GM18951 (cell line): ENCODE data around the gene ATG2A.
A peak's percentile ranks its signal among the peaks of the same experiment; 100 is the strongest.

Source experiments
- POLR2A ChIP-seq: IDR thresholded peaks from 4 replicates; pipeline ENCODE4 v1.6.1; 2011; ENCODE audit warnings: mild to moderate bottlenecking; ENCODE audit not compliant: insufficient read length, insufficient read depth; ENCODE audit errors: extremely low read depth
- in situ Hi-C: fragments of 300-500 bp; cut with MboI; formaldehyde crosslinking; loops from one replicate; pipeline ENCODE4 v1.12.0; 2022; ENCODE audit warnings: low sequenced_read_pairs, mixed read lengths, inconsistent platforms; ENCODE audit not compliant: unreplicated experiment

Gene ATG2A

DNA sequence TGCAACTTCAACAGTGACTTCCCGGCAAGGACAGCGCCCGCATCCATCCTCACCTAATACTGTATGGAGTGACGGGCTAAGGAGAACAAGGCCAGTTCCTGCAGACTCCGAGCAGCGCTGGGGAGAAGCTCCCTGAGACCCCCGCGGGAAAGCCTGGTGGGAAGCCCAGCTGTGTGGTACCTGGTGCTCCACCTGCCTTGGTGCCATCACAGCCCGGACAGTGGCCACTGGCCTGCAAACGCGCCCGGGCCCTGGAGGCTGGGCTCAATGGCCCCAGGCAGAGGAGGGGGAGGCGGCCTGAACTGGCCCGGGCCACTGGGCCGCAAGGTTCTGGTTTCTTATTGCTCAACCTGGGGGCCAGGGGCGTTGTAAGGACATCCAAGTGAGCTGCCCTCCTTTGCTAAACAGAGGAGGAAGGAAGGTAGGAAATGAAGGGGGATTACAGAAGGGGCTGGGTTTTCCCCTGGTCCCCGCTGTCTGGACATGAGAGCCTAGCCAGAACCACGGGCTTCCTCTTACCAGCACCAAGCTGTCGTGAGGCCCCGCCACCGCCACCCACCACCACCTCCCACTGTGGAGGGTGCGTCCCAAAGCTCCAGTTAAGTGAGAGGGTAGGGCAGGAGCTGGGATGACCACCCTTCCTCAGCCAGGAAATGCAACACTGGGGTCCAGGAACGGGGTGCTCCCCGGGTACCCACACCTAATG is 64.1 kb downstream of the ATG2A start:
- TF ChIP-seq POLR2A: no peak
- in situ Hi-C loops: no loop called here

DNA sequence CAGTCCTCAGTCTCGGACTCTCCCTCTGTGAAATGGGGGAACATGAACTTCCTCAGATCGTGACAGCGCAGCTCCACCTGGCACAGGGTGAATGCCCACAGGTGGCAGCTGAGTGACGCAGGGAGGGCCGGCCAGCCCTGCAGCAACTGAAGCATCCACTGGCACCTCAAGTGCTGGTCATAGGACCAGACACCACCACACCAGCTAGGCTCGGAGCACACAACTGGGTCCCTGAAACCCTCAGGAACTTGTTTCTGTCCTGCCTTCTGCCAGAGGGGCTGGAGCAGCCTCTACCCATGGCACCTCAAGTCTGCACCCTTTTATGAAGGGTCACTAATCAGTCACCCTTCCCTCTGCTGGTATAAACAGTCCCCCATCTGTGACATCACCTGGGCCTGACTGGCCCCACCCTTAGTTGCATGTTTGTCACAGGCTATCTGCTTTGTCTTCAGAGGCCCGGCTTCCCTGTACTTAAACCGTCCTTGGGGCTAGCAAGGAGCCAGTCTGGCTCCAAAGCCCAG is 65.1 kb downstream of the ATG2A start:
- in situ Hi-C loops: no loop called here
- peak; percentile 23 for TF ChIP-seq POLR2A

DNA sequence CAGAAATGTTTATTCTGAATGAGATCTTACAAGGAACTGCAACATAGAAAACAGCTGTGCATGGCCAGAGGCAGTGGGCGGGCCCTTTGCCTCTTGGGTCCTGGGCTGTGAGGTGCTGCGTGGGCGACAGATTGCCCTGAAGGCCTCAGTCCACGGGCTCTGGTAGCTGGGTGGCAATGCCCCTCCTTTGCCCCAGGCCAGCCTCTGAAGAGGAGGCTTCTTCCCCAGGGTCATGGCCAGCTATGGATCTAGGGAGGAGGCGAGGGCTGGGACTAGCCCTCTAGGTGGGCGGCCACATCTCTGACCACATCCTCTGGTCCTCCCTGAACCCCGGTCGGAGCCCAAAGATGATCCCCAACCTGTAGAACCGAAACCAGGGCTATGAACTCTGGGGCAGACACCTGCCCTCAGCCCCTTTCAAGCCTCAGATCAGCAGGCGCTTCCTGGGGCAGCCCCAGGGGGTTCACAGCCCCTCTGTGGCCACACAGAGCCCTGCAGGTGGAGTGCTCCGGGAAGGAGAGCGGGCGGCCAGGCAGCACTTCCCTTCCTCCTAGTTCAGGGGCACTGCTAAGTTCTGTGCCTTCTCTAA is 65.9 kb downstream of the ATG2A start:
- in situ Hi-C loops: no loop called here
- peak; percentile 56 for TF ChIP-seq POLR2A

DNA sequence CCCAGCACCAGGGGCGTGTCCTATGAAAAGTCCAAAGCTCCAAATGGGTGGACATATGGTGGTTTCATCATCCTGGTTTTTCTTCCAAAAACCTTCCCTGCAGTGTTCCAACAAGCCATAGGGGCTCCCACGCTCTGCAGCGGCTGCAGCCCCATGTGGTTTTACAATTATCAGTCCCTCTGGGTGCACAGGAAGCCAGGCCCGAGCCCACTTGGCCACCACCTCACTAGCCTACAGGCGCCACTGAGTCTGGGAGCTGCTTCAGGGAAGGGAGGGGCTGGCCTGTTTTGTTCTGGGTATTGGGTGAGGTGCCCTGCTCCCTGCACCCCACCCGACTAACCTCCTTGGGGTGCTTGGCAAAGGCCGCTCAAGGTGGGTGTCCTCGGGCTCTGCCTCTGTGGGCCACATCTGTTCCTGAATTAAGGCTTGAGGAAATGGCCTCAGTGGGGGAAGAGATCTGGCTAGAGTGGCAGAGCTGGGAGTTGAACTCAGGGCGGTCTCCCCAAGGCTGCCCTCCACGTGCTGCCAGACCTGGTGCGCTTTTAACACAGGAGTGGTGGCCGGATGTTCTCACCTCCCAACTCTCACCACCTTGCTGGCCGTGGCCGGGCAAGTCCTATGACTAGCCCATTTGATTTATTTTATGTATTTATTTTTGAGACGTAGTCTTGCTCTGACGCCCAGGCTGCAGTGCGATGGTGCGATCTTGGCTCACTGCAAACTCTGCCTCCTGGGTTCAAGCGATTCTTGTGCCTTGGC is 67.2 kb downstream of the ATG2A start:
- in situ Hi-C loops: loop anchor here (5.0 kb wide), 1 partner anchor 43 kb away; no protein-coding TSS in a partner anchor
- TF ChIP-seq POLR2A: no peak

DNA sequence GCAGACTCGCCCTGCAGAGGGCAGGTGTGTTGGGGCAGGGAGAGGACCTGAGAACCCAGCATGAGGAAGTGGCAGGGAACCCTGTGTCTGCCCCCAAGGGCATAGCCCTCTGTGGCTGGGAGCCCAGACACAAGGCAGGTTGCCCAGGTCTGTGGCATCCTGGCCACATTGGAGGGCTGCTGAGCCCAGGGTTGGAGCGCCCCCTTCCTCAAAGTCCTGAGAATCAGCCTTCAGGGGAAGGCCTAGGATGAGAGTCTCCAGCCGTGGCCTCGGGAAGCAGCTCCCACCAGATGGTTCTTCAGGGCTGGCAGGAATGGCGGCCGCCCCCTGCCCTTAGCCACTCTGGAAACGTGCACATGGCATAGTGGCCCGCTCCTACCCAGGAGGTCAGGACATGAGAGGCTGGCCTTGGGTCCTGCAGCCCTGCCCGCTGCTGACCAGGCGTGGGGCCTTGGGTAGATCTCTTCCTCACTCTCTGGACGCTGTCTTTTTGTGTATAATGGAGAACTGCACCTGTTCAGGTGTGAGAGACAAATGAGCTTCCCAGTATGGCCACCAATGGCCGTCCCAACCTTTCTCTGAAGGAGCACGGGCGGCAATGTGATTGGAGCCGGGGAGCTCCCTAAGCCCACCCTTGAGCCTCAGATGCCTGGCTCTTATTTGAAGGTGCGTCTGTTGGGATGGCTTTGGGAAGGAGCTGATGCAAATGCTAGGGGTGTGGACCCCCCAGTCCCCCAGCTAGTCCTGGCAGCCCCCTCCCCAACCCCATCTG is 68.0 kb downstream of the ATG2A start:
- TF ChIP-seq POLR2A: no peak
- in situ Hi-C loops: loop anchor here (5.0 kb wide), 1 partner anchor 43 kb away; no protein-coding TSS in a partner anchor

DNA sequence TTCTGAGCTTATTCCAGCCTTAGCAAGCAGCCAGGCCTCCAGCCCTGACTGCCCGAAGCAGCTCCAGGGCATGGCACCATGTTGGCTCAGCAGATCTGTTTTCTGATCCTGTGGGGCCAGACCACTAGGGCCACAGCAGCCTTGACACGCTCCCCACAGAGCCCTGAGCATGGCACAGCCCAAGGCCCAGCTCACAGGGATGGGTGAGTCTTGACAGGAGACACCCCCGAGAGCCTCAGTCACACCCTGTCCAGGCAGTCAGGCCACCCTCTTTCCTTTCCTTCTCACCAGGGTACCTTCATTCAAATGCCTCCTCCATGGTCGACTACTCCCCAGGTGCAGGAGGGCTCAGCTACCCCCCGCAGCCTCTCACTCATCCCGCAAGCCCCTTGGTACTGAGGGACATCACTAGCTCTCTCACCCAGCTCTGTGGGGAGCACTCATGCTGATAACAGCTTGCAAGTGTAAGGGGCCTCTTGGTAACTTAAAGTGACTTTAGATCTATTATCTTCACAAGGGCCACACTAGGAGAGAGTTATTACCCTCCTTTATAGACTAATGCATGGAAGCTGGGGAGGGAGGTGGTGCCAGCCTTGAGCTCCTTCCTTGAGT is 68.7 kb downstream of the ATG2A start:
- in situ Hi-C loops: loop anchor here (5.0 kb wide), 1 partner anchor 44 kb away; no protein-coding TSS in a partner anchor
- TF ChIP-seq POLR2A: no peak

DNA sequence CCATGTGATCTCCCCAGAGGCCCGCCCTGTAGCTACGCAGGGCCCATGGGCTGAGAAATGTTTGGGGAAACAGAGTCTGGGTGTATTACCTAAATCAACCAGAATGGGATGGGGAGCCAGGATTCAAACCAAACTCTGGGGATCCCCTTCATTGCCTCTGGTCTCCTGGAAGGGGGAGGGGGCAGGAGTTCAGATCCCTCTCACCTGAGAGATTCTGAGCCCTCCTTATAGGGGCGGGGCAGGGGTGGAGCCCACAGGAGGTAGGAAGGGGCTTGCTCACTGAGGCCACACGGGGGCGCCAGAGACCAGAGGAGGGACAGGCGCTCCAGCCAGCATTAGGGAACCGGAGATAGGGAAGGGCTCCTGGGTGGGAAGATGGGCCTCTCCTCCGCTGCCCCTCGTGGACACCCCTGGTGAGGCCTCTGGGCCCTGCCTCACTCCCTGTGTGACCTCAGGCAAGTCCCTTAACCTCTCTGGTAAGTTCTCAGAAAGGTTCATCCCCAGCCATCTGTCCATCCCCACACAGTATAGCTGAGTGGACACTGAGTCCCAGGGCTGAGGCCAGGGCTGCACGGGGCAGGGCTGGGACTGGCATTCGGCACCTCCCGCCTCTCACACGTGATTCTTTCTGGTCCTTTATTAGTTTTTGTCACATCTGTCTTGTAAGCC is 69.9 kb downstream of the ATG2A start:
- in situ Hi-C loops: loop anchor here (5.0 kb wide), 1 partner anchor 45 kb away; no protein-coding TSS in a partner anchor
- TF ChIP-seq POLR2A: no peak

DNA sequence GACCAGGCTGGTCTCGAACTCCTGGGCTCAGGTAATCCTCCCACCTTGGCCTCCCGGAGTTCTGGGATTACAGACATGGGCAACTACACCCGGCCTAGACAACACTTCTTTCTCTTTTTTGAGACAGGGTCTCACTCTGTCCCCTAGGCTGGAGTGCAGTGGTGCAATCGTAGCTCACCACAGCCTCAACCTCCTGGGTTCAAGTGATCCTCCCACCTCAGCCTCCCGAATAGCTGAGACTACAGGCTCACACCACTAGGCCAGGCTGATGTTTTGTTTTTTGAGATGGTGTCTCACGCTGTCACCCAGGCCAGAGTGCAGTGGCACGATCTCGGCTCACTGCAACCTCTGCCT is 71.3 kb downstream of the ATG2A start:
- in situ Hi-C loops: loop anchor here (5.0 kb wide), 1 partner anchor 47 kb away; no protein-coding TSS in a partner anchor

DNA sequence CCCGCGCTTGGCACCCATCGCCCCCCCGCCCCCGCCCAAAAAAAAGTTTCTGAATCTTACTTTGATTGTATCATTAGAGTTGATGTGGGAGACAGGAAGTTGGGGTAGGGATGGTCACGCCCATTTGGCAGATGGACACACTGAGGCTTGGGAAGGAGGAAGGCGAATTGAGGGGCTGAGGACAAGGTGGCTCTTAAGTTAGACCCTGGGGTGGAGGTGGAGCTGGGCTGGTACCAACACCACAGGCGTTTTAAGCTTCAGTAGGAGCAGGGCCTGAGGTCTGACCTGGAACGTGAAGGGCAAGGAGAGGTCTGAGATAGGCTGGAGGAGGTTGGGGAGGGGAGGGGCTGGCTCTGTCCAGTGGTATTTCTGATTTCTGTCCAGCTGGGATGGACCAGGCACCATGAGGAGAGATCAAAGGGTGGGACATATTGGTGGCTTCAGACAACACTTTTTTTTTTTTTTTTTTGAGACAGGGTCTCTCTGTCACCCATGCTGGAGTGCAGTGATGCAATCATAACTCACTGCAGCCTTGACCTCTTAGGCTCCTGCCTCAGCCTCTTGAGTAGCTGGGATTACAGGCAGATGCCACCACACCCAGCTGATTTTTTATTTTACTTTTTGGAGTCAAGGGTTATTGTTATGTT is 71.8 kb downstream of the ATG2A start:
- no peak for TF ChIP-seq POLR2A
- in situ Hi-C loops: loop anchor here (5.0 kb wide), 1 partner anchor 47 kb away; no protein-coding TSS in a partner anchor
